KOPT-K1 (cell line): ENCODE data around the gene B4GALT6.

ENCODE experiments used
- H3K27ac ChIP-seq: fragments of 200-600 bp; sonication (generic); 2 replicates; pipeline ENCODE4 v1.5.1; 2016; ENCODE audit warnings: antibody characterized with exemption, mild to moderate bottlenecking, low read depth, low read length; ENCODE audit not compliant: poor library complexity, severe bottlenecking
- H3K36me3 ChIP-seq: fragments of 200-600 bp; sonication (generic); 2 replicates; pipeline ENCODE4 v1.5.1; 2017; ENCODE audit warnings: antibody characterized with exemption, mild to moderate bottlenecking, low read length, moderate library complexity; ENCODE audit not compliant: insufficient read depth
- H3K9me3 ChIP-seq: fragments of 200-600 bp; sonication (generic); 2 replicates; pipeline ENCODE4 v1.5.1; 2017; ENCODE audit warnings: antibody characterized with exemption, low read length, mild to moderate bottlenecking; ENCODE audit not compliant: insufficient read depth, poor library complexity, severe bottlenecking

The B4GALT6 gene

DNA sequence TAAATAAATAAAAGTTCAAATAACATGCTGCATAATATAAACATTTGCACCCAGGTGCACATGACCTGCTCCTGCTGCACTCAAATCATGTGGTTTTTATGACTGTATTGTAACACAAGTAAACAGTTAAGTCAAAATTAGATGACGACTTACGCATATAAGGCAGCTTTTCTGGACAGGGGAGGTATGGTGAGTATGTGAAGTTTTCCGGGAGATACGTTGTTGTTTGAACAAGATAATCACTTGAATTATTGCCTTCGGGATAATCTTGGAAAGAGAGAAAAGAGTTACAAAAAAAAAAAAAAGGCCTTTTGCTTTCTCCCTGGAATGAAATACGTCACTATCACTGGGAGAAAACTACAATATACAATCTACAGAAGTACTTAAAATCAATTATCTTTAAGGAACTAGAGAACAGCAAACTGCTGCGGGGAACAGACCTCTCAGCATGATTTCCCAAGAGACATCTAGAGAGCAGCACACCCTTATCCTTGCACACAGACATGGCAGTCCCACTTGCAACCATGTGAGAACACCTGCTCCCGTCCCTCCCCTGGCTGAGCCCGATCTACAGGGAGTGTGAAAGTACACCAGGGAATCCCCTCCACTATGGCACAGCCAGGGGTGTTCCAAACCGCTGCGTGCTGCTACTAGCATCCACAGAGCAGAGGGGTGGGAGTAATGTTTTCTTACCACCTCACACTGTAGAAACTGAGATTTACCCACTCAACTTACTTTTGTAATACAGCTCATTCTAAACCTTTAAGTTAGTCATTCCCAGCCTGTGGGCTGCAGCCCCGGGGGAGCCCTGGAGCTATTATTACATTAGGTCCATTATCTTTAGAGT lies 26.3 kb downstream of the B4GALT6 start:
- no peaks in the 10 kb centered on the region for H3K36me3 ChIP-seq
- H3K9me3 ChIP-seq: no peaks in the 10 kb centered on the region
- H3K27ac ChIP-seq: no peak overlapping the region

DNA sequence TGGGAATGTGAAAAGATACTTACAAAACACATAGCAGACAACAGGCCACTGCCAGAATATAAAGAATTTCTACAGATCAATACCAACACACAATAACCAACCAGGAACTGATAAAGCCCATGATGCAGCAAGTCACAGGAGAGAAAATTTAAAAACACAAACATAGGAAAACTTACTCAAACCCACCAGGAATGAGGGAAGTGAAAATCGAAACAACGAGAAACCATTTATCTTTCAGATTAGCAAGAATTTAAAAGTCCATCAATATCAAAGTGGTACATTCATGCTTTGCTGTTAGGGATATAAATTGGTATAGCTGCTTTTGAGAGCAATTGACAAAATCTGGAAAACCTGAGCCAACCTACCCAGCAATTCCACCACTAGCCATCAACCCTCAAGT lies 27.6 kb downstream of the B4GALT6 start:
- Histone ChIP-seq H3K9me3 (no peaks in the 10 kb centered on the region), H3K36me3 (no peaks in the 10 kb centered on the region), H3K27ac (no peak overlapping the region)

DNA sequence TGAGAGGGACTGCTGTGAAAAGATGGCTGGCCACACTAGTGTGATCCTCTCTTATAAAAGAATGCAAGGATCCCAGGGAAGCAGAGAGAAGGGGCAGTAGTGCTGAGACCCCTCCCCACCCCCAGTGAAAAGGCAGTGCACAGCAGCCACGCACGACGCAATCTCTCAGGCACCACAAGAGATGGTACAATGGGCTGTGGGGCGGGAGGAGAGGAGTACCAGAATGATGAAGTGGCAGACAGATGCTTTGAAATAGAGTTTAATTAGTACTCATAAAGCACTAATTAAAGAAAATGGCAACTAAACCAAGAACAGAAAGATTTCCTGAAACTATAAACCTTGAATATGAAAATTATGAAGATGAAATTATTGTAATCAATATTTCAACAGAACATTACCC lies 29.0 kb downstream of the B4GALT6 start:
- H3K36me3 ChIP-seq: no peaks in the 10 kb centered on the region
- no peaks in the 10 kb centered on the region for H3K9me3 ChIP-seq
- H3K27ac ChIP-seq: no peak overlapping the region

DNA sequence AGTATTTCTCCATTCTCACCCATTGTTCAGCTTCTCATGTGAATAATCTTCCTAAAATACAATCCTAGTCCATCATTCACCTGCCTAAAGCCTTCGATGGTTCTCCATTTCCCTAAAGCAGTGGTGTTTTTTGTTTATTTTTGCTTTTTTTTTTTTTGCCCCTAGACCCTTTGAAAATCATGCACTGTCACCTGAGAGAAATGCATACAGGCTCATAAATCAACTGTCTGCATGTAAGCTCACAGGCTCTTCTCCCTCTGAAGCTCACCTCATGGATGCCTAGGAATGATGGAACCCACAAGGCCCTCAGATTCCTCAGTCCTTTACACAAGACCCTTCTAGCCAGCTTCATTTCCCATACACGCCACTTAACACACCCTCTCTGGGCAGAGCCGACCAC lies 31.5 kb downstream of the B4GALT6 start:
- H3K27ac ChIP-seq: no peak overlapping the region
- H3K36me3 ChIP-seq: no peaks in the 10 kb centered on the region
- no peaks in the 10 kb centered on the region for H3K9me3 ChIP-seq

DNA sequence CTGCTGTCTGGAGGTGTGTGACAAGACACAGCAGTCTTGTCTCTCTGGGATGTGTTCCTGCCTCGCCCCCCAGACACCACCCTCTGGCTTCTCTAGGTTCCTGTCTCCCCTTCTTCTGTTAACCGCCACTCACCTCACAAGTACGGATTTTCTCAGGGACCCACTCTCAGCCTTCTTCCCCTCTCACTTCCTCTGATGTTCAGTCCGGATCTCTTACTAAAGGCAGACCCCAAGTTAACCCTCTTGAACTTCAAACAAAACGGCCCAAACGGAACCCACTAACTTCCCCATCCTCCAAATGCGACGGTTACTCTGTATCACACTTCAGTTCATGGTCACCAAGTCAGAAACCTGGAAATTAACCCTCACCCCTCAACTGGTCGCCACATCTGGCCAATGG lies 32.0 kb downstream of the B4GALT6 start:
- no peaks in the 10 kb centered on the region for H3K9me3 ChIP-seq
- H3K27ac ChIP-seq: no peak overlapping the region
- H3K36me3 ChIP-seq: no peaks in the 10 kb centered on the region

DNA sequence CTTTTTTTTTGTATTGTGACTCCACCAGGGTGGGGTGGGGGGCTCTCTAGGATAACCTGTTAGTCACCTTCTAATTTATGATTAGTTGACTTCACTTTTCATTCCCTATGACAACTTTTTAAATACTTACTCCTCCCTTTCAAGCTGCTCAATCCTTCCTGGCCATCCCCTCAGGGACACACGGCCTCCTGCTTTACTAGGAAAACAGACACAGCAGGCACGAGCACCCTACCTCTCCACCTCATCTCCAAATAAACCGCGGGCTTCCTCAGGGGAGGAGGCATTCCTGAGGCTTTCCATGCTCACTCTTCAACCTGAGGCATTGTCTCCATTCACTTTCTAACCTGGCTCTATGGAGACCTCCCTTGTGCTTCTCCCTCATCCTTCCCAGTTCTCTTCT lies 33.0 kb downstream of the B4GALT6 start:
- Histone ChIP-seq H3K36me3 (no peaks in the 10 kb centered on the region), H3K9me3 (no peaks in the 10 kb centered on the region), H3K27ac (no peak overlapping the region)

DNA sequence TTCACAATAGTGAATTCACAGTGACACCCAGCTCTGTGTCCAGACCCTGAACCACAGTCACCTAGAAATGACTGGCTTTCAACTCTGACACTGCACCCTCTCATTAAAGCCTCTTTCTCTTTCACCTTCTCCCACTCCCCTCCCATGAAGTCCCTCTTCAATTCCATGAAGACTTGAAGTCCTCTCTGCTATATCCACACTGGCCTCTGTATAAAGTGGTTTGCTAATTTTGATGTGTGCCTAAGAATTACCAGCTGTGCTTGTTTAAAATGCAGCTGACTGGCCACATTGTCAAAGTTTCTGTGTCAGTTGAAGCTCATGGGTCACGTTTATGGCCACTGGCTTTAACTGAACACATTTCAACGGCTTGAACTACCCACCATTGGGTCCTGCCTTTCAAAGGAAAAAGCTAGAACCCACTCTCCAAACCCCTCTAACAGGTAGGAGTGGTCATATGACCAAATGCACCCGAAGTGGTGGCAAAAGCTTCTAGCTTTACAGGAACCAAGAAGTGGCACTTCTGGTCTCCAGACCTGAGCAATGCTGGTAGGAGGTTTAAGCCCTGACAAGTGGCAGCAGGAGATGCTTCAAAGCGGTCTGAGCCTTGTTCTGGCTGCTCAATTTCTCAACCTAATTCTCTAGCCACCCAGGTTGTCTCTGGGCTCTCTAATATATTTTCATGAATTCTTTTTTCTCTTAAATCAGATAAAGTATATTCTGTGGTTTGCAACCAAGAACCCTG lies 34.2 kb downstream of the B4GALT6 start:
- H3K9me3 ChIP-seq: no peaks in the 10 kb centered on the region
- no peaks in the 10 kb centered on the region for H3K36me3 ChIP-seq
- no peak overlapping the region for H3K27ac ChIP-seq

DNA sequence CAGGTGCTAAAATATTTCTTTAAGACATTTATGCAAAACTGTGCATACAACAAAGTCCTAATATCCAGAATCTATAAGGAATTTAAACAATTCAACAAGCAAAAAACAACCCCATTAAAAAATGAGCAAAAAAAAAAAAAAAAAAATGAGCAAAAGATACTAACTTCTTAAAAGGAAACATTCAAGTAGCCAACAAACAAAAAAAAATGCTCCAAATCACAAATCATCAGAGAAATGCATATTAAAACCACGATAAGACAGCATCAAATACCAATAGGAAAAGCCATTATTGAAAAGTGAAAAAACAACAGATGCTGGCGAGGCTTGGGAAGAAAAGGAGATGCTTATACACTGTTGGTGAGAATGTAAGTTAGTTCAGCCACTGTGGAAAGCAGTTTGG lies 34.9 kb downstream of the B4GALT6 start:
- H3K27ac ChIP-seq: no peak overlapping the region

DNA sequence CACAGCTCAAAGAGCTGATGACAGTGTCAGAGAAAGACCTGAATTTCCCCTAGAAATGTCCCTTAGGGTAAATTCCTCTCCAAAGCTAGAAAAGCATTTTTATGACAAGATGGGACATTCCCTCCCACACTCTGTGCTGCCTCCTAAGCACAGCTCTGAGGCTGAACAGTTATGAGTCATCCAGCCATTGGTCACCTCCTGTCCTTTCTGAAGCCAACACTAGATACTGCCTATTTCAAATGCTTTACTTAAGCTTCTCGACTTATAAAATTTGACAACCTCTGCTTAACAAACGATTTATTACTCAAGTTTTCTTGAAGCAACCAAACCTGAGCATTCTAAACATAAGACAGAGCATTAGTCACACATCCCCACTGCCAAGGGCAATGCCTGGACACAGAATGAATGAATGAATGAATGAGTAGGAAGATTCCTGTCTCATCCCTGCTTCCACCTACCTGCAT lies 35.4 kb downstream of the B4GALT6 start:
- Histone ChIP-seq H3K27ac (no peak overlapping the region), H3K36me3 (no peaks in the 10 kb centered on the region), H3K9me3 (no peaks in the 10 kb centered on the region)

More for the DNA sequence above, 34.9 kb downstream of the B4GALT6 start:
- Histone ChIP-seq H3K9me3 (no peaks in the 10 kb centered on the region), H3K36me3 (no peaks in the 10 kb centered on the region)

DNA sequence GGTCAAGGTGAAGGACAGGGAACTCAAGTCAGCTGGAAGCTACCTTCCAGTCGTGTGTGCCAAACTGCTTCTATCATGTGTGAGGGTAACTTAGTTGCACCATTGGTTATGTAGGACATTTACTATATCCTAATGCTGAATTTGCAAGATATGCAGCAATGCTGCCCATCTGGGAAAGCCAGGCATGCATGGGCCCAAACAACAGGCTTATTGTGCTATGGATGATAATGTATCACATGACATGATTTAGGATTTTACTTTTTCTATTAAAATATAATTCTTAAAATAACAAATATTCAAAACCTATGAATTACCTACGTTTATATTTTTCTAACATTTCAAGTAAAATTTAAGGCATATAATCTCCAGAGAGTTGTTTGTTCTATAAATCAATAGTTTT lies 35.9 kb downstream of the B4GALT6 start:
- no peaks in the 10 kb centered on the region for H3K36me3 ChIP-seq
- no peak overlapping the region for H3K27ac ChIP-seq
- no peaks in the 10 kb centered on the region for H3K9me3 ChIP-seq

DNA sequence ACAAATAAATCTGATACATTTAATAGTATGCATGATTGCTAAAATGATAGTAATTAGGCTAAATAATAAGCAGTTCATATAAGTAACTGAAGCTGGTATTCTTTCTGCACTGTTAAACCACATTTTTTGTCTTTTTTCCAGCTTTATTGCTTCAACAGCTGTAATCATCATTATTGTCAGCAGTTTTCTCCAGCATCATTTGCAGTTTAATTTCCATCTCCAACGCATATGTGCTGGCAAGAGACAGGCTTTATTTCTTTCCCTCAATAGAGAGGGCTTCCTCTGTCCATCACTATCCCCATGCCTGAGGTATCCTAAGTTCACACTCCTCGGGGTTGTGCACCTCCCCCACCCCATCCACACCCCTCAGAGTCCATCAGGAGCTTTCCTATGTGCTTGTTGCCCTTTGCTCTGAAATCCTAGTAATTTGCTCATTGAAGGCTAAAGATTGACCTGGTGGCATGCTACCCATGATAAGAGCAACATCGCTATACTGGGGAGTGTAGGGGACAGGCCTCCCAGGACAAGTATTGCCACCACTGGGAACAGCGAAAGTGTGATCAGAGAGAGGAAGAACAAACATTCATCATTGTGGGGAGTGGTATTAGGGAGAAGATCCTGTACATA lies 37.1 kb downstream of the B4GALT6 start:
- Histone ChIP-seq H3K9me3 (no peaks in the 10 kb centered on the region), H3K27ac (no peak overlapping the region), H3K36me3 (no peaks in the 10 kb centered on the region)

DNA sequence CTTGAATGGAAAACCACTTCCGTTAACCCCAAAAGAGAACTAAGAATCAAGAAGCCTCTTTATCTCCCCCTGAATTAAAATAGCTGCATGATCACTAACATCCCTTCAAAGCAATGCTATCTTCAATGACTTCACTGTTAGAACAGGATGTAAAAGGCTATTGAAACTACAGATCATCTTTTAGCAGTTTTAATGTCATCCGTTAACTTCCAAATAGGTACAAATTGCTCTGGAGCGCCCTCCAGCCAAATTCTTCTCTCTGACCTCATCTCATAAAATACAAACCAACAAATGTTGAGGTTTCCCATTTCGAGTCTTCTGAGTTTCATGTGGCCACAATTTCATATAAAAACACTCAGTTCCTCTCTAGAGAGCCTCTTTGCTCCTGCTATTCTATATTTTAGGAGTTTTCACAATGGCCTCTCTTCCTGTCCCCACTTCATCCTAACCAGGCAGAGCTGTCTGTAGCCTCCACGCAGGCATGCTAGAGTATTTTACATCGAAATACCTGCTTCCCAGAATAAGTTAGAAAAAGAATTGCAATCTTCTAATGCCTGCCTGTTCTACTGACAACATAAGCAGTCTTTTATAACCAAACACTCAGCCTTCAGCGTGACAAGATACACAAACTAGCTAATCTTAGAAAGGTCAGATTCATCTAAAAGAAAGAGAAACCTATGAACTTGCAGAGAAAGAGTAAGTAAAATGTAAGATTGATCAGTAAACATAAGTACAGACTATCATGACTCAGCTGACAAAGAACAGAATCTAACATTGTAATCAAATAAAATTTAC lies 37.9 kb downstream of the B4GALT6 start:
- Histone ChIP-seq H3K36me3 (no peaks in the 10 kb centered on the region), H3K9me3 (no peaks in the 10 kb centered on the region), H3K27ac (no peak overlapping the region)

DNA sequence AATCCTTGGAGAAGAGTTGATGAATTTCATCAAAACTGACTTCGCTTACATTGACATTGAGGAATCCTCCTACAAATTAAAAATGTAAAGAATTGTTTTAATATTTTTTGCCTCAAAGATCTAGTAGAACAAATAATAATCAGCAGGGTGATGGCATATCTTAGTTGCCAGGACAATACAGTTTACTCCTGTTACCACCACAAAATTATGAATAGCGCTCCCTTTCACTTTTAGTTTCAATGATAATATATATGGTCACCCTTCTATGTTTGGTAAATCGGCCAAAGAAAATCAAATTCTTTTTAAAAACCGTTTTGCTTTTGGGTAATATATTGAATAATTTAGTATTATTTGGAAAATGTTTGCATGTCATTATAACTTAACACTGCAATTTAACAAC lies 39.0 kb downstream of the B4GALT6 start:
- Histone ChIP-seq H3K27ac (no peak overlapping the region), H3K36me3 (no peaks in the 10 kb centered on the region)

DNA sequence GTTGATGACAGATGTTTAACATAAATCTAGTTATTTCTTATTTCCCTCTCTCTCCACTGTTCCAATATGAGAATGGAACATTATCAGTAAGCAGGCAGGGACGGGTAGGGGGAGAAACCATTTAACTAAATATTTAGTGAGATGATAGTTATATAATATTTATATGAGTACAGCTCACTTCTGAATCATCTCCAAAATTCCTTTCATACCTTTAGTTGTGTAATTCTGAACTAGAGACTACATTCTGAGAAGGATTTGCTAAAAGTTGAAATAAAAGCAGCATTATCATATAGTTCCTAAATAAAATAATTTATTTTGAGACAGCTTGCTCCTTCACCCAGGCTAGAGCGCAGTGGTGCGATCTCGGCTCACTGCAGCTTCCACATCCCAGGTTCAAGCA lies 41.4 kb downstream of the B4GALT6 start:
- Histone ChIP-seq H3K36me3 (no peaks in the 10 kb centered on the region), H3K27ac (no peak overlapping the region), H3K9me3 (no peaks in the 10 kb centered on the region)

More for the DNA sequence above, 39.0 kb downstream of the B4GALT6 start:
- no peaks in the 10 kb centered on the region for H3K9me3 ChIP-seq

DNA sequence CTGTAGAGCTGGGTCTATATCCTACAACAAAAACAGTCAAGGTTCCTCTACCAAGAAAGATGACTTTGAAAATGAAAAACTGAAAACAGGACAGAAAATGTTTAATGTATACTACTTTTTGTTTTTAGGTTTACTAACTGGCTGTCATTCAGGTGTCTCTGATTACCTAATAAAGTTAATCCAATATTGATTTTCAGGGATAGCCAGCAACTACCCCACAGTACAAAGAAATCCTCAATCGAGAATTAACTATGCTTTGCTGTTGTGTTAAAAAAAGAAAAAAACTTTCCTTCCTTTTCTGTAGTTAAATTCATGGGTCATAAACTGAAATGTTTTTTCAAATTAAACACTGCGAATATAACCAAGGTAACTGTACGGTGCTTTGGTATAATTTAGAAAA lies 46.9 kb downstream of the B4GALT6 start:
- H3K27ac ChIP-seq: no peak overlapping the region
- H3K36me3 ChIP-seq: no peaks in the 10 kb centered on the region
- H3K9me3 ChIP-seq: no peaks in the 10 kb centered on the region
